GM21526 (cell line): ENCODE results near the gene RAB10.
A peak's percentile ranks its signal among the peaks of the same experiment; 100 is the strongest.

ENCODE experiments used
- ATAC-seq: cut with Tn5 transposase; IDR thresholded peaks from one replicate; pipeline ENCODE4 v1.9.1; 2021; ENCODE audit warnings: moderate library complexity; ENCODE audit not compliant: unreplicated experiment, low FRiP score

The RAB10 gene

GRCh38 chr2:26175466-26176278, 141.8 kb downstream of the RAB10 start:
- no peak for ATAC-seq

- no peak for ATAC-seq
Observed at GRCh38 chr2:26176279-26176615, 142.4 kb downstream of the RAB10 start.

GRCh38 chr2:26177122-26177521, 143.2 kb downstream of the RAB10 start:
- ATAC-seq = no peak

GRCh38 chr2:26178246-26178645, 144.4 kb downstream of the RAB10 start:
- ATAC-seq = no peak

GRCh38 chr2:26178746-26179436, 145.0 kb downstream of the RAB10 start:
- no peak for ATAC-seq

GRCh38 chr2:26179446-26179913, 145.6 kb downstream of the RAB10 start:
- no peak for ATAC-seq

GRCh38 chr2:26182441-26182840, 148.6 kb downstream of the RAB10 start:
- ATAC-seq = no peak

GRCh38 chr2:26182887-26183630, 149.2 kb downstream of the RAB10 start:
- ATAC-seq = no peak

- ATAC-seq = no peak
Observed at GRCh38 chr2:26184121-26184520, 150.2 kb downstream of the RAB10 start.

GRCh38 chr2:26184555-26185303, 150.8 kb downstream of the RAB10 start:
- ATAC-seq = peak; percentile 73

GRCh38 chr2:26185304-26185928, 151.5 kb downstream of the RAB10 start:
- ATAC-seq = no peak

- ATAC-seq = no peak
Observed at GRCh38 chr2:26185954-26186770, 152.3 kb downstream of the RAB10 start.
